OCI-LY3 (cell line): ENCODE measurements around the gene USP22.

Experiments used
- H2AFZ ChIP-seq: fragments of 200-600, 300-600 bp; shearing (Covaris generic); 2 replicates; pipeline ENCODE4 v1.6.0; 2014; ENCODE audit warnings: antibody characterized with exemption, low read depth, low read length
- H3K27ac ChIP-seq: fragments of 200-600, 300-600 bp; sonication (generic); 2 replicates; pipeline ENCODE4 v1.5.1; 2014; ENCODE audit warnings: mild to moderate bottlenecking, low read length, moderate library complexity, mixed read lengths
- H3K27me3 ChIP-seq: fragments of 200-600, 300-600 bp; sonication (generic); 2 replicates; pipeline ENCODE4 v1.6.1; 2014; ENCODE audit warnings: low read depth, low read length, mixed read lengths
- H3K36me3 ChIP-seq: fragments of 200-600, 300-600 bp; sonication (generic); replicated peaks from 2 replicates; pipeline ENCODE3; 2014; ENCODE audit warnings: low read depth, low read length, mixed read lengths
- H3K4me1 ChIP-seq: fragments of 300-600, 200-600 bp; sonication (generic); 2 replicates; pipeline ENCODE4 v1.6.1; 2014; ENCODE audit warnings: low read length, mixed read lengths
- H3K4me2 ChIP-seq: fragments of 200-600, 300-600 bp; sonication (generic); 2 replicates; pipeline ENCODE4 v1.6.1; 2014; ENCODE audit warnings: low read length, mixed read lengths
- H3K4me3 ChIP-seq: fragments of 300-600, 200-600 bp; sonication (generic); 2 replicates; pipeline ENCODE4 v1.5.1; 2014; ENCODE audit warnings: antibody characterized with exemption, mild to moderate bottlenecking, low read length, moderate library complexity
- H3K79me2 ChIP-seq: fragments of 300-600, 200-600 bp; shearing (Covaris generic); 2 replicates; pipeline ENCODE4 v1.6.1; 2014; ENCODE audit warnings: mild to moderate bottlenecking, low read length, mixed read lengths
- H3K9ac ChIP-seq: fragments of 300-600, 200-600 bp; shearing (Covaris generic); 2 replicates; pipeline ENCODE4 v1.6.0; 2014; ENCODE audit warnings: mild to moderate bottlenecking, low read length, moderate library complexity
- H3K9me3 ChIP-seq: fragments of 200-600, 300-600 bp; shearing (Covaris generic); 2 replicates; pipeline ENCODE4 v1.6.1; 2014; ENCODE audit warnings: low read length, mixed read lengths; ENCODE audit not compliant: insufficient read depth
- H4K20me1 ChIP-seq: fragments of 200-600, 300-600 bp; sonication (generic); 2 replicates; pipeline ENCODE4 v1.6.1; 2016; ENCODE audit warnings: low read length, mixed read lengths; ENCODE audit not compliant: insufficient read depth
- EZH2phosphoT487 ChIP-seq: fragments of 200-600 bp; shearing (Covaris generic); IDR thresholded peaks from 2 replicates; pipeline ENCODE4 v1.6.1; 2018; ENCODE audit warnings: antibody characterized with exemption, mixed run types, low read depth
- TF ChIP-seq, protein P1 (sequence below): fragments of 200-600, 300-600 bp; sonication (generic); IDR thresholded peaks from 2 replicates; pipeline ENCODE4 v1.5.1; 2014; ENCODE audit warnings: antibody characterized with exemption, low read length, low read depth

USP22 gene

DNA sequence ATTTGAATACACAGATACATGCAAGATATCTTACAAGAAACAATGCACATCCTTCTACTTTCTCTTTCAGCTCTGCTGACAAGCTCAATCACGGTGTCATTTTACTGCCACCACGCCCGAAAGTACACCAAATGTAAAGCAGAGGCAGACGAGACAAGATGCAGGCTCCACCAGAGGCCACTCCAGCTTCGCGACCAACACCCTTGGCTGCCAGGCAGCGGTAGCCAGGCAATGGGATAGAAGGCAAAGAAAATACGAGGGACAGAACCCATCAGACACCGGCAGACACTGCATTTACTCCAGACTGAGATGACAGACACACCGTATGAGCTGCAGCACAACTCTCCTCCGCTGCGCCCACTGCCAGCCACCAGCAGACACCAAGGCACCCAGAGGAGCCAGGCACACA is 41.0 kb downstream of the USP22 start:
- TF ChIP-seq, protein P1, sequence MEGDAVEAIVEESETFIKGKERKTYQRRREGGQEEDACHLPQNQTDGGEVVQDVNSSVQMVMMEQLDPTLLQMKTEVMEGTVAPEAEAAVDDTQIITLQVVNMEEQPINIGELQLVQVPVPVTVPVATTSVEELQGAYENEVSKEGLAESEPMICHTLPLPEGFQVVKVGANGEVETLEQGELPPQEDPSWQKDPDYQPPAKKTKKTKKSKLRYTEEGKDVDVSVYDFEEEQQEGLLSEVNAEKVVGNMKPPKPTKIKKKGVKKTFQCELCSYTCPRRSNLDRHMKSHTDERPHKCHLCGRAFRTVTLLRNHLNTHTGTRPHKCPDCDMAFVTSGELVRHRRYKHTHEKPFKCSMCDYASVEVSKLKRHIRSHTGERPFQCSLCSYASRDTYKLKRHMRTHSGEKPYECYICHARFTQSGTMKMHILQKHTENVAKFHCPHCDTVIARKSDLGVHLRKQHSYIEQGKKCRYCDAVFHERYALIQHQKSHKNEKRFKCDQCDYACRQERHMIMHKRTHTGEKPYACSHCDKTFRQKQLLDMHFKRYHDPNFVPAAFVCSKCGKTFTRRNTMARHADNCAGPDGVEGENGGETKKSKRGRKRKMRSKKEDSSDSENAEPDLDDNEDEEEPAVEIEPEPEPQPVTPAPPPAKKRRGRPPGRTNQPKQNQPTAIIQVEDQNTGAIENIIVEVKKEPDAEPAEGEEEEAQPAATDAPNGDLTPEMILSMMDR, result no peak
- TF ChIP-seq EZH2phosphoT487, result no peak
- no peaks in the 10 kb centered on the region for H3K36me3 ChIP-seq
- no peaks in the 10 kb centered on the region for H3K27me3 ChIP-seq
- no peak overlapping the region for H3K4me3 ChIP-seq
- no peak overlapping the region for H2AFZ ChIP-seq
- H3K4me2 ChIP-seq, result no peak overlapping the region
- no peak overlapping the region for H3K27ac ChIP-seq
- no peaks in the 10 kb centered on the region for H3K79me2 ChIP-seq
- no peak overlapping the region for H3K9ac ChIP-seq
- H3K9me3 ChIP-seq, result no peaks in the 10 kb centered on the region
- H3K4me1 ChIP-seq, result no peaks in the 10 kb centered on the region
- H4K20me1 ChIP-seq, result no peaks in the 10 kb centered on the region

DNA sequence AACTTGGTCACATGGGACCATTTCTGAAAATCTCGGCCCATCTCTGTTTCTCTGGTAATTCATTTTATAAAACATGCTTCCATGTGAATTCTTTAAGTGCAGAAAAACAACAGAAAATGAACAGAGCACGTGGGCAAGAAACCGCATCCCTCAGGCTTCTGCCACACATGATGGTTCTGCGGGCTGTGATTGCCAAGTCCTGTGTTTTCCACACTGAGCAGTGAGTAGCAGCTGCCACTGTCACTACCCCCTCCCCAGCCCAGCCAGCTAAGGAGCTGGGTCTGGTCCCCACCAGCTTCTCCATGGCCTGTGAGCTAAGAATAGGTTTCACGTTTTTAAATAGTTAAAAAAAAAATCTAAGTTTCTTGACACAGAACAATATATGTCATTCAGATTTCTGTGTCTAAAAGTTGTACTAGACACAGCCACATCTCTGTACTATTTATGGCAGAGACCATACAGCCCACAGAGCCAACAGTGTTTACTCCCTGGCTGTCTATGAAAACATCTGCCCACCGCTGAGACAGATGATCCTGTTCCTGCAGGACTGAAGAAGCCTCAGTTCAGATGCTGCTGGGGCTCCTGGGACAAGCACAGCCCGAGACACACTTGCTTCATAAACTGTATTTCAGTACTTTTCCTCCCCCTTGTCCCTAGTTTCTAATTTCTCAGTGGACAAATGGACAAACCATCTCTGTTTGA is 41.5 kb downstream of the USP22 start:
- no peak overlapping the region for H2AFZ ChIP-seq
- H3K9me3 ChIP-seq, result no peaks in the 10 kb centered on the region
- H3K27ac ChIP-seq, result no peak overlapping the region
- no peak overlapping the region for H3K4me2 ChIP-seq
- no peak overlapping the region for H3K9ac ChIP-seq
- H3K36me3 ChIP-seq, result no peaks in the 10 kb centered on the region
- no peaks in the 10 kb centered on the region for H3K27me3 ChIP-seq
- H4K20me1 ChIP-seq, result no peaks in the 10 kb centered on the region
- no peak for TF ChIP-seq EZH2phosphoT487
- TF ChIP-seq, protein P1, result no peak
- H3K4me1 ChIP-seq, result no peaks in the 10 kb centered on the region
- H3K4me3 ChIP-seq, result no peak overlapping the region
- H3K79me2 ChIP-seq, result no peaks in the 10 kb centered on the region

DNA sequence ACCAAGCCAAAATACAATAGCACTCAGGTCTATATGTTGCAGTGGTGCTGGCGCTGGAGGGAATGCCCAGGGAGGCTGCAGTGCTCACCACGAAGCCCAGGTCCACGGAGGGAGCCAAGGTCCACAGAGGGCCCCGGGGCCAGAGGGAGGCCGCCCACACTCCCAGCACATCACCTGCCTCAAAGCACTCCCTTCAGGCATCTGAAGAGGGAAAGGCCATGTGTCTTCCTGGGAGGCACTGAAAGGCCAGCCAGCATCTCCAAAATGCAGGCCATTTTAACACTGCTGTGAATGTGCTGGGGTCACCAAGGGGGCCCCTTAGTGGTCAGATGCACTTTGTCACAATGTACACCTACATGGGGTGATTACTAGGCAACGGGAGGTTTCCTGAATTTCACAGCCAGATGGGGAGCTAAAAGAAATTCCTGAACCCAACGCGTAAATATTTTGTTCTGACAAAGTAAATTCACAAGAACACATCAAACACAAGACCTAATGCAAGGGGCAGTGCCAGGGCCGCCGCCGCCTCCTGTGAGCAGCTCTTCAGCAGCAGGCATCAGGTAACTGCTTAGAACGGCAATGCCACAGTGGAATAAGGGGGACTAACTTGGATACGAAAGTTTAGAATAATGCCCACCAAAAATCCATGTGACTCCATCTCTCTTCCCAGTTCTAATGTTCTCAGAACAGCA is 42.8 kb downstream of the USP22 start:
- Histone ChIP-seq H3K4me2 (no peak overlapping the region), H3K9me3 (no peaks in the 10 kb centered on the region), H3K27ac (no peak overlapping the region), H3K9ac (no peak overlapping the region), H2AFZ (no peak overlapping the region), H3K79me2 (no peaks in the 10 kb centered on the region), H3K36me3 (no peaks in the 10 kb centered on the region), H4K20me1 (no peaks in the 10 kb centered on the region), H3K4me1 (no peaks in the 10 kb centered on the region), H3K4me3 (no peak overlapping the region), H3K27me3 (no peaks in the 10 kb centered on the region)
- no peak for TF ChIP-seq EZH2phosphoT487
- TF ChIP-seq, protein P1, result no peak

DNA sequence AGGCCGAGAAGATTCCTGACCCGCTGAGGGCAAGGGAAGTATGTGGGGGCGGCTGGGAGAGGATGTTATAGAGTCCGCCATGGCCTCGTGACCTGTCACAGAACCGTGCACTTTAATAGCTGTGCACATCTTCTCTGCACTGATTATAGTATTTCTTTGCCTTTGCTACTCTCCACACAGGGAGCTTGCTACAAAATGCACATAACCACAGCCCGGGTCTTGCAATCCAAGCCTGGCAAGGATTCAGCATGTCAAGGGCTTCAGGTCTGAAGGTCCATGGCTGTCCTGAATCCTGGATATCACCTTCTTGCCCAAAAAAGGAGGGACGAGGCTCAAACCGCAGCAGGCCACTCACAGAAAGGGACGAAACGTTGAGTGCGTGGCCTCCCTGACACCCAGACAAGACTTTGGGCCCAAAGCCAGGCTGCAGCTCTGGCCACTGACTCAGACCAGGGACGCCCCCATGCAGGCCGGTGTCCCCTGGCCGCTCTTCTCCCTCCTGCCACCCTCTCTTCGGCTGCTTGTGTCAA is 43.7 kb downstream of the USP22 start:
- TF ChIP-seq, protein P1, result no peak
- no peak for TF ChIP-seq EZH2phosphoT487
- H3K79me2 ChIP-seq, result no peaks in the 10 kb centered on the region
- no peaks in the 10 kb centered on the region for H3K9me3 ChIP-seq
- H4K20me1 ChIP-seq, result no peaks in the 10 kb centered on the region
- no peak overlapping the region for H3K9ac ChIP-seq
- no peak overlapping the region for H3K4me2 ChIP-seq
- H3K27ac ChIP-seq, result no peak overlapping the region
- H3K4me1 ChIP-seq, result no peaks in the 10 kb centered on the region
- no peak overlapping the region for H2AFZ ChIP-seq
- H3K4me3 ChIP-seq, result no peak overlapping the region
- no peaks in the 10 kb centered on the region for H3K36me3 ChIP-seq
- H3K27me3 ChIP-seq, result no peaks in the 10 kb centered on the region
